SU-DHL-6 (cell line): ENCODE measurements around the gene GRM8.

Experiments used
- H2AFZ ChIP-seq: fragments of 200-600 bp; sonication (generic); 2 replicates; pipeline ENCODE4 v1.6.1; 2014; ENCODE audit warnings: low read depth, mild to moderate bottlenecking, moderate library complexity, mixed read lengths, antibody characterized with exemption, low read length; ENCODE audit not compliant: severe bottlenecking
- H3F3A ChIP-seq: fragments of 200-600 bp; shearing (Covaris generic); 2 replicates; pipeline ENCODE4 v1.6.0; 2016; ENCODE audit warnings: antibody characterized with exemption, mild to moderate bottlenecking; ENCODE audit not compliant: insufficient read depth
- H3K27ac ChIP-seq: fragments of 200-600 bp; sonication (generic); 2 replicates; pipeline ENCODE4 v1.5.1; 2016; ENCODE audit warnings: low read depth, mild to moderate bottlenecking, low read length, moderate library complexity, mixed read lengths
- H3K27me3 ChIP-seq: fragments of 200-600 bp; sonication (generic), shearing (Covaris generic); 2 replicates; pipeline ENCODE4 v1.6.0; 2014; ENCODE audit warnings: mild to moderate bottlenecking, low read length
- H3K36me3 ChIP-seq: fragments of 200-600 bp; sonication (generic); 2 replicates; pipeline ENCODE4 v1.6.1; 2014; ENCODE audit warnings: mild to moderate bottlenecking, low read length, mixed read lengths
- H3K4me2 ChIP-seq: fragments of 300-600, 200-600 bp; shearing (Covaris generic), sonication (generic); 2 replicates; pipeline ENCODE4 v1.6.0; 2014; ENCODE audit warnings: low read length, low read depth, mild to moderate bottlenecking; ENCODE audit not compliant: poor library complexity, severe bottlenecking
- H3K4me3 ChIP-seq: fragments of 200-600 bp; sonication (generic); 2 replicates; pipeline ENCODE4 v1.5.1; 2014; ENCODE audit warnings: antibody characterized with exemption, low read length, mild to moderate bottlenecking, mixed read lengths; ENCODE audit not compliant: insufficient read depth, poor library complexity, severe bottlenecking
- H3K79me2 ChIP-seq: fragments of 200-600 bp; sonication (generic); 2 replicates; pipeline ENCODE4 v1.6.1; 2014; ENCODE audit warnings: mild to moderate bottlenecking, low read length, moderate library complexity; ENCODE audit not compliant: insufficient read depth
- H3K9ac ChIP-seq: fragments of 200-600 bp; sonication (generic); 2 replicates; pipeline ENCODE4 v1.7.0; 2014; ENCODE audit warnings: mild to moderate bottlenecking, low read length
- H3K9me2 ChIP-seq: fragments of 200-600 bp; sonication (generic); replicated peaks from 2 replicates; pipeline ENCODE4 v1.6.1; 2014; ENCODE audit warnings: low read length; ENCODE audit not compliant: insufficient read depth
- H3K9me3 ChIP-seq: fragments of 200-600 bp; sonication (generic); 2 replicates; pipeline ENCODE4 v1.6.1; 2014; ENCODE audit warnings: low read length, mixed read lengths; ENCODE audit not compliant: insufficient read depth
- H4K20me1 ChIP-seq: fragments of 200-600 bp; sonication (generic); 2 replicates; pipeline ENCODE4 v1.6.1; 2014; ENCODE audit warnings: low read depth, mild to moderate bottlenecking, antibody characterized with exemption, low read length, moderate library complexity, mixed read lengths
- CTCF ChIP-seq: fragments of 200-600 bp; sonication (generic); IDR thresholded peaks from one replicate; pipeline ENCODE4 v1.5.1; 2017; ENCODE audit warnings: antibody characterized with exemption, mild to moderate bottlenecking, low read length, moderate library complexity; ENCODE audit not compliant: insufficient read depth, poor library complexity, severe bottlenecking
- EZH2phosphoT487 ChIP-seq: fragments of 200-600 bp; sonication (generic), shearing (Covaris generic); conservative IDR thresholded peaks from 2 replicates; pipeline ENCODE4 v1.6.1; 2018; ENCODE audit warnings: mild to moderate bottlenecking, antibody characterized with exemption, low read length, moderate library complexity, mixed read lengths

GRM8 gene

GRCh38 chr7:126790763-126791162 is 462.0 kb downstream of the GRM8 start:
- Histone ChIP-seq H3K27ac (no peak overlapping the region), H3K27me3 (no peaks in the 10 kb centered on the region), H3K9me2 (no peaks in the 10 kb centered on the region), H3K36me3 (no peaks in the 10 kb centered on the region), H3K9me3 (no peaks in the 10 kb centered on the region), H4K20me1 (no peaks in the 10 kb centered on the region), H3K79me2 (no peaks in the 10 kb centered on the region), H3K9ac (no peak overlapping the region), H2AFZ (no peak overlapping the region), H3K4me2 (no peak overlapping the region), H3K4me3 (no peak overlapping the region), H3F3A (no peaks in the 10 kb centered on the region)
- no peak for TF ChIP-seq EZH2phosphoT487
- TF ChIP-seq CTCF, result peak; percentile 9

- Histone ChIP-seq H3K4me2 (no peak overlapping the region), H3K36me3 (no peaks in the 10 kb centered on the region), H3K9ac (no peak overlapping the region), H3K9me3 (no peaks in the 10 kb centered on the region), H3K9me2 (no peaks in the 10 kb centered on the region), H3K27ac (no peak overlapping the region), H3K4me3 (no peak overlapping the region), H3F3A (no peaks in the 10 kb centered on the region), H3K79me2 (no peaks in the 10 kb centered on the region), H4K20me1 (no peaks in the 10 kb centered on the region), H3K27me3 (no peaks in the 10 kb centered on the region), H2AFZ (no peak overlapping the region)
- TF ChIP-seq CTCF, result no peak
Observed at GRCh38 chr7:126783613-126784012, 469.1 kb downstream of the GRM8 start.

DNA sequence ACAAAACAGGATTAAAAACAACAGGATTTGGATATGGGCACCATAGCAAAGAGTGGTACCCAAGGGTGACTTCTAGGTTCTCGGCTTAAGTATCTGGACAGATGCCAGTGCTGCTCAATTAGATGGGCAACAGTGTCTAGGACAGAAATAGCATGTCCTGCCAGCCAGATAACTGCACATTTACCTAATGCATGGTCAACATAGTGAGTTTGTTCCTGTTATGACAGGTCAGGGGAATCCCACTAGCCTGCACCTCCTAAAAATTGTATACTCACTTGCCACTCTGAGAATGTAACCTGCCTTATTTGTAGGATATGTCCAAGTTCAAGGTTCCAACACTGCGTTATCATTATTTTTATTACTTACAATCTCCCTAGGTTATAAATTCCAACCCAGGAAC is 471.7 kb downstream of the GRM8 start:
- Histone ChIP-seq H3K27me3 (no peaks in the 10 kb centered on the region), H3K27ac (no peak overlapping the region), H4K20me1 (no peaks in the 10 kb centered on the region), H3K4me3 (no peak overlapping the region), H3K79me2 (no peaks in the 10 kb centered on the region), H3K9me2 (no peaks in the 10 kb centered on the region), H3K9me3 (no peaks in the 10 kb centered on the region), H3K9ac (no peak overlapping the region), H3F3A (no peaks in the 10 kb centered on the region), H2AFZ (no peak overlapping the region), H3K4me2 (no peak overlapping the region), H3K36me3 (no peaks in the 10 kb centered on the region)
- TF ChIP-seq CTCF, result no peak
- TF ChIP-seq EZH2phosphoT487, result no peak

- no peaks in the 10 kb centered on the region for H3K79me2 ChIP-seq
- no peak overlapping the region for H3K4me3 ChIP-seq
- H3K27ac ChIP-seq, result no peak overlapping the region
- H3K9me2 ChIP-seq, result no peaks in the 10 kb centered on the region
- H3K4me2 ChIP-seq, result no peak overlapping the region
- no peak overlapping the region for H3K9ac ChIP-seq
- no peaks in the 10 kb centered on the region for H3K9me3 ChIP-seq
- H2AFZ ChIP-seq, result no peak overlapping the region
- TF ChIP-seq EZH2phosphoT487, result no peak
- TF ChIP-seq CTCF, result no peak
- H3K27me3 ChIP-seq, result no peaks in the 10 kb centered on the region
- no peaks in the 10 kb centered on the region for H3F3A ChIP-seq
- no peaks in the 10 kb centered on the region for H3K36me3 ChIP-seq
- no peaks in the 10 kb centered on the region for H4K20me1 ChIP-seq
Observed at GRCh38 chr7:126778101-126778500, 474.6 kb downstream of the GRM8 start.
